ENCODE measurements around the gene FAM185A.
"Not testable (repeated sequence)": the region's sequence is repeated elsewhere in the genome, so short reads cannot be mapped to it uniquely, and the experiment has no call there.

DNA sequence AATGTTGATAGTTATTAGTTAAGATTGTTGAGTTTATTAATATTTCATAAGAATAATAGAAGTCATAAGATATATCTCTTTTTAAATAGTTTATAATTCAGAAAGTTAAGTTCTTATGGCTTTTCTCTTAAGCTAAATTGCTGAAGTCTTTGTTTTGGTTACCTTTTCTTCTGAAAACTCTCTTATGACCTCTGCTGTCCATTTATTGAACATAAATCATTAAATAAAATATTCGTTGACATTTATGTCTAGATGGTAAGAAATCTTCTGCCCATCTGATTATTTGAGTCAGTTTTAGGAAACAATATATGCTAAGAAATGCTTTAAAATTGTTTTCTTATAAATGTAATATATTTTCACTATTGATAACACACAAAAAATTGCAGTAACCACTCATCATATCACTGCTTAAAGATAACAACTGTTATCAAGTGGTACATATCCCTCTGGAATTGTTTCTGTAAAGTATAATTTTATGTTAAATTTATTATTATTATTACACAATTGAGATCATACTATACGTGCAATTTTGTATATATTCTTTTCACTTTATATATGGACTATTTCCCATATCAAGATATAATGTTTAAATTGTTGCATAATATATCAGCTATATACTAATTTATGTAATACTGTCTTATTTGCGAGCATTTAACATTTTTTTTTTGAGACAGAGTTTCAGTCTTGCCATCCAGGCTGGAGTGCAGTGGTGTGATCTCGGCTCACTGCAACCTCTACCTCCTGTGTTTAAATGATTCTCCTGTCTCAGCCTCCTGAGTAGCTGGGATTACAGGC, 3.1 kb upstream of the FAM185A start:
- TF ChIP-seq, protein P1, sequence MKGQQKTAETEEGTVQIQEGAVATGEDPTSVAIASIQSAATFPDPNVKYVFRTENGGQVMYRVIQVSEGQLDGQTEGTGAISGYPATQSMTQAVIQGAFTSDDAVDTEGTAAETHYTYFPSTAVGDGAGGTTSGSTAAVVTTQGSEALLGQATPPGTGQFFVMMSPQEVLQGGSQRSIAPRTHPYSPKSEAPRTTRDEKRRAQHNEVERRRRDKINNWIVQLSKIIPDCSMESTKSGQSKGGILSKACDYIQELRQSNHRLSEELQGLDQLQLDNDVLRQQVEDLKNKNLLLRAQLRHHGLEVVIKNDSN (IDR thresholded peaks at IDR 0.05), result not testable (repeated sequence)
- TF ChIP-seq TEAD4 (IDR thresholded peaks at IDR 0.05), result not testable (repeated sequence)
